ENCODE measurements around the gene DENND4B.
A peak's percentile ranks its signal among the peaks of the same experiment; 100 is the strongest.
"Not testable (repeated sequence)": the region's sequence is repeated elsewhere in the genome, so short reads cannot be mapped to it uniquely, and the experiment has no call there.

Gene DENND4B

GRCh38 chr1:153903841-153904455 lies 42.6 kb downstream of the DENND4B start:
- no peak for DNase-seq (ENCODE audit: low read depth in 1 of 2, low spot score in 1 of 2)
- TF ChIP-seq JUND (IDR thresholded peaks at IDR 0.05; ENCODE audit: low read depth) = no peak
- in situ Hi-C loops (cut with HindIII; ENCODE audit: low pct_unique_long_range_greater_than_20kb, low sequenced_read_pairs) = no loop called here

- TF ChIP-seq JUND (IDR thresholded peaks at IDR 0.05; ENCODE audit: low read depth) = no peak
- no peak for DNase-seq (ENCODE audit: low read depth in 1 of 2, low spot score in 1 of 2)
- in situ Hi-C loops (cut with HindIII; ENCODE audit: low pct_unique_long_range_greater_than_20kb, low sequenced_read_pairs) = no loop called here
These were observed 47.0 kb downstream of the DENND4B start for GRCh38 chr1:153899509-153899908.

- DNase-seq (ENCODE audit: low read depth in 1 of 2, low spot score in 1 of 2); in situ Hi-C loops (cut with HindIII; ENCODE audit: low pct_unique_long_range_greater_than_20kb, low sequenced_read_pairs): not testable (repeated sequence)
These were observed 50.7 kb downstream of the DENND4B start for GRCh38 chr1:153895866-153896265.

GRCh38 chr1:153891042-153891441 lies 55.5 kb downstream of the DENND4B start:
- in situ Hi-C loops (cut with HindIII; ENCODE audit: low pct_unique_long_range_greater_than_20kb, low sequenced_read_pairs); DNase-seq (ENCODE audit: low read depth in 1 of 2, low spot score in 1 of 2): not testable (repeated sequence)

- in situ Hi-C loops (cut with HindIII; ENCODE audit: low pct_unique_long_range_greater_than_20kb, low sequenced_read_pairs) = no loop called here
- DNase-seq (ENCODE audit: low read depth in 1 of 2, low spot score in 1 of 2) = no peak
- TF ChIP-seq JUND (IDR thresholded peaks at IDR 0.05; ENCODE audit: low read depth) = no peak
These were observed 58.0 kb downstream of the DENND4B start for GRCh38 chr1:153888533-153888932.

GRCh38 chr1:153886127-153886526 lies 60.4 kb downstream of the DENND4B start:
- no peak for DNase-seq (ENCODE audit: low read depth in 1 of 2, low spot score in 1 of 2)
- TF ChIP-seq JUND (IDR thresholded peaks at IDR 0.05; ENCODE audit: low read depth) = no peak
- in situ Hi-C loops (cut with HindIII; ENCODE audit: low pct_unique_long_range_greater_than_20kb, low sequenced_read_pairs) = no loop called here

- no peak for TF ChIP-seq JUND (IDR thresholded peaks at IDR 0.05; ENCODE audit: low read depth)
- DNase-seq (ENCODE audit: low read depth in 1 of 2, low spot score in 1 of 2) = no peak
- in situ Hi-C loops (cut with HindIII; ENCODE audit: low pct_unique_long_range_greater_than_20kb, low sequenced_read_pairs) = no loop called here
These were observed 63.3 kb downstream of the DENND4B start for GRCh38 chr1:153883223-153883622.

- DNase-seq (ENCODE audit: low read depth in 1 of 2, low spot score in 1 of 2) = no peak
- in situ Hi-C loops (cut with HindIII; ENCODE audit: low pct_unique_long_range_greater_than_20kb, low sequenced_read_pairs) = no loop called here
- no peak for TF ChIP-seq JUND (IDR thresholded peaks at IDR 0.05; ENCODE audit: low read depth)
These were observed 64.1 kb downstream of the DENND4B start for GRCh38 chr1:153882296-153882912.

- TF ChIP-seq JUND (IDR thresholded peaks at IDR 0.05; ENCODE audit: low read depth) = no peak
- no peak for DNase-seq (ENCODE audit: low read depth in 1 of 2, low spot score in 1 of 2)
- in situ Hi-C loops (cut with HindIII; ENCODE audit: low pct_unique_long_range_greater_than_20kb, low sequenced_read_pairs) = no loop called here
These were observed 64.8 kb downstream of the DENND4B start for GRCh38 chr1:153881751-153882150.

GRCh38 chr1:153880962-153881361 lies 65.6 kb downstream of the DENND4B start:
- DNase-seq (ENCODE audit: low read depth in 1 of 2, low spot score in 1 of 2) = peak; percentile 49 to 88
- in situ Hi-C loops (cut with HindIII; ENCODE audit: low pct_unique_long_range_greater_than_20kb, low sequenced_read_pairs) = no loop called here
- no peak for TF ChIP-seq JUND (IDR thresholded peaks at IDR 0.05; ENCODE audit: low read depth)

- TF ChIP-seq JUND (IDR thresholded peaks at IDR 0.05; ENCODE audit: low read depth) = no peak
- no peak for DNase-seq (ENCODE audit: low read depth in 1 of 2, low spot score in 1 of 2)
- in situ Hi-C loops (cut with HindIII; ENCODE audit: low pct_unique_long_range_greater_than_20kb, low sequenced_read_pairs) = no loop called here
These were observed 66.5 kb downstream of the DENND4B start for GRCh38 chr1:153880024-153880423.
